MCF 10A (cell line): Measurements from ENCODE around the gene EIPR1. TPM values are rescaled to one million over a fixed set of nuclear protein-coding genes. Genes with fewer than 3 reads are reported as not detected.

Experiments
- BruUV-seq: library from RNA; stranded (reverse); fragments of 400-500 nt; replicated peaks from 2 replicates; lab custom pipeline; 2021; lab: Mats Ljungman, UMichigan
- CTCF ChIA-PET: fragments of 300-600 bp; sonication (Branson Sonifier 250); formaldehyde crosslinking; extraction: SDS; loops from one replicate; lab custom pipeline; 2021; ENCODE audit warnings: antibody characterized with exemption, inconsistent platforms; lab: Yijun Ruan, JAX
- POLR2A ChIA-PET: fragments of 300-600, 350-650 bp; sonication (Branson Sonifier 250); formaldehyde crosslinking; extraction: SDS; loops from one replicate; lab custom pipeline; 2020; ENCODE audit warnings: antibody characterized with exemption, inconsistent platforms; lab: Yijun Ruan, JAX
- DNase-seq: peaks from one replicate; pipeline ENCODE4 v3.0.0-alpha.2; 2018; ENCODE audit not compliant: unreplicated experiment
- H3K27ac Mint-ChIP-seq: one replicate; pipeline ENCODE4 v1.8.0; 2022; ENCODE audit warnings: mild to moderate bottlenecking, low read depth, mixed read lengths; ENCODE audit not compliant: unreplicated experiment
- H3K27me3 Mint-ChIP-seq: one replicate; pipeline ENCODE4 v1.8.0; 2022; ENCODE audit warnings: mixed read lengths; ENCODE audit not compliant: insufficient read depth, unreplicated experiment
- H3K36me3 Mint-ChIP-seq: one replicate; pipeline ENCODE4 v1.8.0; 2022; ENCODE audit warnings: mild to moderate bottlenecking, moderate library complexity, mixed read lengths; ENCODE audit not compliant: insufficient read depth, unreplicated experiment
- H3K4me1 Mint-ChIP-seq: one replicate; pipeline ENCODE4 v1.8.0; 2022; ENCODE audit warnings: mixed read lengths; ENCODE audit not compliant: insufficient read depth, unreplicated experiment
- H3K4me3 Mint-ChIP-seq: one replicate; pipeline ENCODE4 v1.8.0; 2022; ENCODE audit warnings: mild to moderate bottlenecking, moderate library complexity, mixed read lengths; ENCODE audit not compliant: unreplicated experiment
- H3K9me3 Mint-ChIP-seq: one replicate; pipeline ENCODE4 v1.8.0; 2022; ENCODE audit warnings: mixed read lengths; ENCODE audit not compliant: unreplicated experiment
- CTCF ChIP-seq: fragments of 200-600 bp; IDR thresholded peaks from one replicate; pipeline ENCODE4 v1.8.0; 2022; ENCODE audit warnings: antibody characterized with exemption, mild to moderate bottlenecking; ENCODE audit not compliant: unreplicated experiment
- intact Hi-C: fragments of 100-400 bp; cut with micrococcal nuclease; formaldehyde crosslinking; loops from 2 replicates; pipeline ENCODE4 v1.14.1; 2022
- total RNA-seq: library from RNA; stranded (reverse); gene quantifications from 2 replicates; pipeline ENCODE4 v1.2.3, GENCODE V29; 2022

EIPR1 gene
- total RNA-seq, 1 experiment from 2014 or later = 49.0 TPM

DNA sequence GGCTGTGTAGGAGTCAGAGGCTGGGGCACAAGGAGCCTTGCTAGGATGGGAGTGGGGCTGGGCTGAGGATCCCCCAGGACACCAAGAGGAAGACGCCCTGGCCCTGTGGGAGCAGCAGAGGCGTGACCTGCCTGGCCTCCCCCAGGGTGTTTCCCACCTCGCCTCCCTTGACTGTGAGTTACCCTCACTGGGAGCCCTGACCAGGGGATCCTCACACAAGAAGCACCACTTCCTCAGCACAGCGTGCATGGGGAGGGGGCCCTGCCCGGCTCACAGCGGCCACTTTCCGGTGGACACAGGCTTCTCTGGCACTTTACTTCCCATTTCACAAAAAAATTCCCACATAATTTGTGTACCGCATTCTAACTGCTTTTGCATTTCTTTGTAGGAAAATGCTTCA is 187.7 kb downstream of the EIPR1 start:
- no TSS peak for BruUV-seq
- DNase-seq = no peak
- Mint-ChIP-seq H3K36me3 (peaks cover 59% of the 10 kb centered on the region), H3K27ac (no peak overlapping the region), H3K9me3 (no peaks in the 10 kb centered on the region), H3K4me3 (no peak overlapping the region), H3K27me3 (no peaks in the 10 kb centered on the region), H3K4me1 (no peaks in the 10 kb centered on the region)
- ChIA-PET POLR2A (no interaction called here), CTCF (no interaction called here)
- intact Hi-C loops = no loop called here
- TF ChIP-seq CTCF = no peak

GRCh38 chr2:3189076-3189591 is 188.5 kb downstream of the EIPR1 start:
- H3K27ac Mint-ChIP-seq = no peak overlapping the region
- no peak for TF ChIP-seq CTCF
- H3K4me3 Mint-ChIP-seq = no peak overlapping the region
- no peaks in the 10 kb centered on the region for H3K27me3 Mint-ChIP-seq
- peaks cover 54% of the 10 kb centered on the region for H3K36me3 Mint-ChIP-seq
- intact Hi-C loops = no loop called here
- CTCF ChIA-PET = no interaction called here
- no peaks in the 10 kb centered on the region for H3K4me1 Mint-ChIP-seq
- no peaks in the 10 kb centered on the region for H3K9me3 Mint-ChIP-seq
- POLR2A ChIA-PET = no interaction called here
- no peak for DNase-seq
- no TSS peak for BruUV-seq

DNA sequence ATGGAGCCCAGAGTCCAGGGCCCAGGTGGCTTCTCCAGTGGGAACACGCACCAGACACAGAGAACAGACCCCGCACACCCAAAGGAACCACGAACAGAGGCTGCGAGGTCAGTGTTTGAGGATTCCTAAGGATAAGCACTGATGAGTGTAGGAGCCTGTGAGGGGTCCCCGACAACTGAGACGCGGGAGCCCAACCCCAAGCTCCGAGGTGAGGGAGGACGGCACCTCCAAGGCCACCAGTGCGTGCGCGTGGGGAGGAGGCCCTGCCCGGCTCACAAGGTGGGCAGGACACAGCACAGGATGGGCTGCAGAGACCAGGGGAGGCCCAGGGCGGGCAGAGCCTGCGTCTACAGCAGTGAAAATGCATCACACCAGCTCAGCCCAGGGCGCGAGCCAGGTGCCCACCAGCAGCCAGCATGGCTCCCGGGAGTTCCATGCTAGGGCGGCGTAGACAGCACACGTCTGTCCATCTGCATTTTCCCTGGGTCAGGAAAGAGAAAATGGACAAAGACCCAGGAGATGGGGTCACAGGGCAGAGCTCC is 189.1 kb downstream of the EIPR1 start:
- intact Hi-C loops = no loop called here
- Mint-ChIP-seq H3K4me3 (no peak overlapping the region), H3K27ac (no peak overlapping the region), H3K9me3 (no peaks in the 10 kb centered on the region), H3K27me3 (no peaks in the 10 kb centered on the region), H3K36me3 (peaks cover 49% of the 10 kb centered on the region), H3K4me1 (no peaks in the 10 kb centered on the region)
- DNase-seq = no peak
- no TSS peak for BruUV-seq
- CTCF ChIA-PET = no interaction called here
- TF ChIP-seq CTCF = no peak
- POLR2A ChIA-PET = no interaction called here

- intact Hi-C loops = no loop called here
- H3K4me3 Mint-ChIP-seq = no peak overlapping the region
- ChIA-PET CTCF (no interaction called here), POLR2A (no interaction called here)
- TF ChIP-seq CTCF = no peak
- peaks cover 48% of the 10 kb centered on the region for H3K36me3 Mint-ChIP-seq
- H3K27ac Mint-ChIP-seq = no peak overlapping the region
- DNase-seq = no peak
- no peaks in the 10 kb centered on the region for H3K27me3 Mint-ChIP-seq
- H3K4me1 Mint-ChIP-seq = no peaks in the 10 kb centered on the region
- no peaks in the 10 kb centered on the region for H3K9me3 Mint-ChIP-seq
- no TSS peak for BruUV-seq
Observed at GRCh38 chr2:3187467-3187866, 190.2 kb downstream of the EIPR1 start.
